ENCODE data around the gene OR4D11. TPM values are rescaled to one million over a fixed set of nuclear protein-coding genes. Genes with fewer than 3 reads are reported as not detected.
"Not testable (repeated sequence)": the region's sequence is repeated elsewhere in the genome, so short reads cannot be mapped to it uniquely, and the experiment has no call there.

Gene OR4D11
- total RNA-seq, 6 donors from 2014 or later = not detected

DNA sequence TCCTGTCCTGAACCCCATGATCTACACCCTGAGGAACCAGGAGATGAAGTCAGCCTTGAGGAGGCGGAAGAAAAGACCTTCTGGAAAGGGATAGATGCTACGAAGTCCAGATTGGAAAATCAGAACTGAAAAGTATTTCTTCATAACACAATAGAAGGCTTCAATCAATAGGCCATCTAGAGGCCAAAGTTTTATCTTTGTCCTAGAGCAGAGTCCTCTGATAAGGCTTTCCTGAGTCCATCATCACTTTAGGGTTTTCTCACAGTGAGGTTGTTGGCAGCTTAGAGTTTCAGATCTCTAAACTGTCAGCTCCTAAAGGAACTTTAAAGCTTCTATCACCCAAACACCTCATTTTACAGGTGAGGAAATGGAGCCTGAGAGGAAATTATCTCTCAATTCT is 29.2 kb downstream of the OR4D11 start:
- ATAC-seq (ENCODE audit: low FRiP score in 2 of 2) = no peak
- 91 to 94% methylated on average over 2 of the region's 2 CpGs for WGBS, 2 donors
- TF ChIP-seq EP300 (IDR thresholded peaks at IDR 0.05) (no peak), POLR2A (IDR thresholded peaks at IDR 0.05) (no peak), POLR2AphosphoS5 (IDR thresholded peaks at IDR 0.05) (no peak)
- TF ChIP-seq, protein P1, sequence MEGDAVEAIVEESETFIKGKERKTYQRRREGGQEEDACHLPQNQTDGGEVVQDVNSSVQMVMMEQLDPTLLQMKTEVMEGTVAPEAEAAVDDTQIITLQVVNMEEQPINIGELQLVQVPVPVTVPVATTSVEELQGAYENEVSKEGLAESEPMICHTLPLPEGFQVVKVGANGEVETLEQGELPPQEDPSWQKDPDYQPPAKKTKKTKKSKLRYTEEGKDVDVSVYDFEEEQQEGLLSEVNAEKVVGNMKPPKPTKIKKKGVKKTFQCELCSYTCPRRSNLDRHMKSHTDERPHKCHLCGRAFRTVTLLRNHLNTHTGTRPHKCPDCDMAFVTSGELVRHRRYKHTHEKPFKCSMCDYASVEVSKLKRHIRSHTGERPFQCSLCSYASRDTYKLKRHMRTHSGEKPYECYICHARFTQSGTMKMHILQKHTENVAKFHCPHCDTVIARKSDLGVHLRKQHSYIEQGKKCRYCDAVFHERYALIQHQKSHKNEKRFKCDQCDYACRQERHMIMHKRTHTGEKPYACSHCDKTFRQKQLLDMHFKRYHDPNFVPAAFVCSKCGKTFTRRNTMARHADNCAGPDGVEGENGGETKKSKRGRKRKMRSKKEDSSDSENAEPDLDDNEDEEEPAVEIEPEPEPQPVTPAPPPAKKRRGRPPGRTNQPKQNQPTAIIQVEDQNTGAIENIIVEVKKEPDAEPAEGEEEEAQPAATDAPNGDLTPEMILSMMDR (IDR thresholded peaks at IDR 0.05) = no peak

DNA sequence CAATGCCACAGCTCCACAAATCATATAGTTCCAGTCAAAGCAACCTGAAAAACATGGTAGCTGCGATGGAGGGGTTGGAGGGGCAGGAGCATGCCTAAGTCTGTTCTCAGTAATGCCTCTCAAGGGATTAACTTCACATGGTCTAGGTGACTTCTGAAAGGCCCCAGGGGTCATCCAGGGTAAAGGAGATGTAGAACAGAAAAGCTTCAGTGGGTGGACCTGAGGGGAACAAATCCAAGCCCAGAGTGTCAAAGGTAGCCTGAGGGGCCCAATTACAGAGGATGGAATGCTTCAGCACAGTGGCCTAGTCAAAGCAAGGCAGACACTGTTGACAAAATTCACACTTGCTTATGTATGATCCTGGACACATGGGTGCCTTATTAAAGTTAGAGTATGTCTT is 31.3 kb downstream of the OR4D11 start:
- Histone ChIP-seq H3K27me3 (no peaks in the 10 kb centered on the region), H3K4me1 (peaks cover 0 to 10% (median 0%) of the 10 kb centered on the region in 4 donors), H3K9me3 (no peaks in the 10 kb centered on the region), H3K36me3 (no peaks in the 10 kb centered on the region), H3K27ac (no peak overlapping the region), H3K4me3 (no peak overlapping the region)
- no peak for DNase-seq
- ATAC-seq (ENCODE audit: low FRiP score in 2 of 2) = no peak
- no peak for TF ChIP-seq EP300 (IDR thresholded peaks at IDR 0.05)
- TF ChIP-seq POLR2AphosphoS5 (IDR thresholded peaks at IDR 0.05) = no peak
- TF ChIP-seq, protein P1 (IDR thresholded peaks at IDR 0.05) = no peak
- no peak for TF ChIP-seq POLR2A (IDR thresholded peaks at IDR 0.05)
- WGBS, 2 donors = 84 to 90% methylated on average over 1 of the region's 1 CpG

More for the DNA sequence above, 29.2 kb downstream of the OR4D11 start:
- Histone ChIP-seq H3K9me3 (no peaks in the 10 kb centered on the region), H3K36me3 (no peaks in the 10 kb centered on the region), H3K27ac (no peak overlapping the region), H3K4me1 (peaks cover 0 to 7% (median 0%) of the 10 kb centered on the region in 4 donors), H3K4me3 (no peak overlapping the region), H3K27me3 (no peaks in the 10 kb centered on the region)
- no peak for DNase-seq

DNA sequence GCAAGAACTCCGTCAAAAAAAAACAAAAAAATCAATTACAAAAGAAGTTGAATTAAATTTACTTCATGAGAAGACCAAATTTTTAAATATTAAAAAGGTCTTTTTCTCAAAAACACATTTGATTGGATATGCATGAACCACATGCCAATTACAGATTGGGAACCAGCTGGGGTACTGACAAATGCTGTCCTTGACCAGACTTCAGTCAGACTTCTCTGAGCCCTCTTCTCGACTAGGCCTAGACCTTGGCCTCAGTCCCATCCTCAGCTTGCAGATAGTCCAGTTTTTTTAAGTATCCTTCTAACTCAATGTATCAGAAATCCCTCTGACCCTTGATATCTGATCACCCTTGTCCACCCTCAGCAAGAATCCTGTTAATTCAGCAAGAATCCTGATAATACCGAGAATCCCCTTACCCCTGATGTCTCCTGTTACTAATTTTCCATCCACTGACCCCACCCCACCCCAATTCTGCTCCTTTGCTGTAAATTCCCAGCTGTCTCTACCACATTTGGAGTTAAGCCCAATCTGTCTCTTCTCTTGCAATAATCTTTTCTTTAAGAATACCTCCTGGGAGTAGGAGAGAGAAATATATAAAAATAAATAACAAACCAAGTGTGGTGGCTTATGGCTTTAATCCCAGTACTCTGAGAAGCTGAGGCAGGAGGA is 38.9 kb downstream of the OR4D11 start:
- no peak for TF ChIP-seq POLR2AphosphoS5 (IDR thresholded peaks at IDR 0.05)
- no peak for ATAC-seq (ENCODE audit: low FRiP score in 2 of 2)

DNA sequence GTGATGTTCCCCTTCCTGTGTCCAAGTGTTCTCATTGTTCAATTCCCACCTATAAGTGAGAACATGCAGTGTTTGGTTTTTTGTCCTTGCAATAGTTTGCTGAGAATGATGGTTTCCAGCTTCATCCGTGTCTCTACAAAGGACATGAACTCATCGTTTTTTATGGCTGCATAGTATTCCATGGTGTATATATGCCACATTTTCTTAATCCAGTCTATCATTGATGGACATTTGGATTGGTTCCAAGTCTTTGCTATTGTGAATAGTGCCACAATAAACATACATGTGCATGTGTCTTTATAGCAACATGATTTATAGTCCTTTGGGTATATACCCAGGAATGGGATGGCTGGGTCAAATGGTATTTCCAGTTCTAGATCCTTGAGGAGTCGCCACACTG is 40.3 kb downstream of the OR4D11 start:
- H3K4me3 ChIP-seq; H3K27me3 ChIP-seq; H3K27ac ChIP-seq; H3K9me3 ChIP-seq; DNase-seq; H3K36me3 ChIP-seq; ATAC-seq (ENCODE audit: low FRiP score in 2 of 2); H3K4me1 ChIP-seq: not testable (repeated sequence)
- whole genome bisulfite sequencing, 2 donors = 80 to 89% methylated on average over 1 to 3 of the region's 3 CpGs

More for the DNA sequence above, 38.9 kb downstream of the OR4D11 start:
- Histone ChIP-seq H3K27me3 (no peaks in the 10 kb centered on the region), H3K4me3 (no peak overlapping the region), H3K9me3 (no peaks in the 10 kb centered on the region), H3K27ac (no peak overlapping the region), H3K4me1 (peaks cover 0 to 3% (median 0%) of the 10 kb centered on the region in 4 donors), H3K36me3 (no peaks in the 10 kb centered on the region)
- WGBS, 2 donors = 66 to 85% methylated on average over 3 of the region's 3 CpGs
- no peak for DNase-seq

DNA sequence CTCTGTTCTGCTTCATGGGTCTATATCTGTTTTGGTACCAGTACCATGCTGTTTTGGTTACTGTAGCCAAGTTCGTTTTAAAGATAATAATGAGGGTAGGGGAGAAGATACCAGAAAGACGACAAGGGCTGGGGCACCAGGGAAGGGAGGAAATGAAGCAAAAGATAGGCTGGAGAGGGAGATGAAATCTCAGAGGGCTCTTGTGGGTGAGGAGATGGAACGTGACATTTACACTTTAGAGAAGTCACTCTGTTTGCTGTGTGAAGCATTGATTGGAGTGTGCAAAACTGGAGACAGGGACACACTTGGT is 41.4 kb downstream of the OR4D11 start:
- Histone ChIP-seq H3K4me3 (no peak overlapping the region), H3K4me1 (peaks cover 0 to 6% (median 4%) of the 10 kb centered on the region in 4 donors), H3K9me3 (no peaks in the 10 kb centered on the region), H3K27ac (no peak overlapping the region), H3K36me3 (no peaks in the 10 kb centered on the region), H3K27me3 (no peaks in the 10 kb centered on the region)
- 73 to 75% methylated on average over 3 of the region's 3 CpGs for WGBS, 2 donors
- DNase-seq (no peak), ATAC-seq (ENCODE audit: low FRiP score in 2 of 2) (no peak)
- TF ChIP-seq POLR2AphosphoS5 (IDR thresholded peaks at IDR 0.05) = no peak
- TF ChIP-seq EP300 (IDR thresholded peaks at IDR 0.05) = no peak
- TF ChIP-seq, protein P1 (IDR thresholded peaks at IDR 0.05) = no peak
- TF ChIP-seq POLR2A (IDR thresholded peaks at IDR 0.05) = no peak

Measured in upper lobe of left lung (tissue), 6 donors.